ENCODE results near the gene ERGIC1. TPM values are rescaled to one million over a fixed set of nuclear protein-coding genes. Genes with fewer than 3 reads are reported as not detected.

Gene ERGIC1
- total RNA-seq, 1 experiment from 2014 or later, result 77.0 TPM

GRCh38 chr5:172973127-172973916, 139.3 kb downstream of the ERGIC1 start:
- no peak overlapping the region for H3K27ac ChIP-seq (ENCODE audit: insufficient read length, low read depth, low read length)
- H2BK12ac ChIP-seq (ENCODE audit: insufficient read length, low read depth, low read length), result no peak overlapping the region
- TF ChIP-seq CTCF (conservative IDR thresholded peaks at IDR 0.05), result no peak
- H2BK5ac ChIP-seq (ENCODE audit: insufficient read length, low read length), result no peak overlapping the region
- no peak overlapping the region for H3K14ac ChIP-seq (ENCODE audit: insufficient read depth, low read length)
- no peak overlapping the region for H4K91ac ChIP-seq (ENCODE audit: insufficient read length, low read depth, low read length)
- H2BK20ac ChIP-seq (ENCODE audit: low read depth, low read length, poor library complexity, severe bottlenecking), result no peak overlapping the region
- H3K27me3 ChIP-seq (ENCODE audit: insufficient read depth, low read length), result no peaks in the 10 kb centered on the region; the same call in 1 of the 2 replicates
- H4K20me1 ChIP-seq (ENCODE audit: control insufficient read depth, insufficient read depth, insufficient read length), result no peaks in the 10 kb centered on the region
- no peak overlapping the region for H3T11ph ChIP-seq (ENCODE audit: low read length)
- no peak overlapping the region for H3K56ac ChIP-seq (ENCODE audit: insufficient read length, low read depth, low read length)
- no peak overlapping the region for H2AK5ac ChIP-seq (ENCODE audit: insufficient read length, low read length)
- H3K4ac ChIP-seq (ENCODE audit: low read depth, low read length), result no peak overlapping the region
- H3K4me2 ChIP-seq (ENCODE audit: insufficient read depth, insufficient read length, low read length), result no peak overlapping the region
- H3K9me3 ChIP-seq (ENCODE audit: control insufficient read depth, low read depth, low read length), result no peaks in the 10 kb centered on the region
- no peaks in the 10 kb centered on the region for H3K4me1 Mint-ChIP-seq
- no peak overlapping the region for H3K18ac ChIP-seq (ENCODE audit: insufficient read length, low read depth, low read length)
- H3K27me3 Mint-ChIP-seq (ENCODE audit: low read depth), result peaks cover 27% of the 10 kb centered on the region
- H2BK120ac ChIP-seq (ENCODE audit: low read depth, low read length, poor library complexity, severe bottlenecking), result no peak overlapping the region
- H3K23ac ChIP-seq (ENCODE audit: insufficient read length, low read depth, low read length), result no peak overlapping the region
- no peak overlapping the region for H3K27ac Mint-ChIP-seq
- no peak overlapping the region for H3K9ac ChIP-seq (ENCODE audit: extremely low read depth, insufficient read length, low read length)
- no peak overlapping the region for H2AFZ ChIP-seq (ENCODE audit: low read length)
- H3K79me2 ChIP-seq (ENCODE audit: insufficient read depth, low read length), result no peaks in the 10 kb centered on the region
- H3K79me1 ChIP-seq (ENCODE audit: insufficient read depth, low read depth, low read length, poor library complexity, severe bottlenecking), result no peaks in the 10 kb centered on the region
- H3K4me3 Mint-ChIP-seq, result no peak overlapping the region
- no peak overlapping the region for H4K5ac ChIP-seq (ENCODE audit: insufficient read length, low read depth, low read length)
- H2BK15ac ChIP-seq (ENCODE audit: low read depth, low read length), result no peak overlapping the region
- no peaks in the 10 kb centered on the region for H3K4me1 ChIP-seq (ENCODE audit: insufficient read depth, low read length)
- no peaks in the 10 kb centered on the region for H3K23me2 ChIP-seq (ENCODE audit: insufficient read length, low read depth, low read length, poor library complexity, severe bottlenecking)
- no peaks in the 10 kb centered on the region for H3K9me3 Mint-ChIP-seq
- H4K8ac ChIP-seq (replicated peaks; ENCODE audit: insufficient read length, low read depth, low read length), result no peak overlapping the region
- WGBS (ENCODE audit: extremely low coverage, insufficient read length, low lambda C conversion rate), result no CpG with 5 or more reads among the region's 3 CpGs
- H3K36me3 Mint-ChIP-seq (ENCODE audit: insufficient read depth in 1 of 3, low read depth in 3 of 3), result peaks cover 0 to 13% (median 7%) of the 10 kb centered on the region in 3 experiments; a peak in 5 of 7 replicates
- DNase-seq, result no peak

All from H9 (cell line).